ENCODE results near the gene ZNF710.

The ZNF710 gene

GRCh38 chr15:90040618-90041017 lies 39.5 kb downstream of the ZNF710 start:
- no peak for DNase-seq

DNA sequence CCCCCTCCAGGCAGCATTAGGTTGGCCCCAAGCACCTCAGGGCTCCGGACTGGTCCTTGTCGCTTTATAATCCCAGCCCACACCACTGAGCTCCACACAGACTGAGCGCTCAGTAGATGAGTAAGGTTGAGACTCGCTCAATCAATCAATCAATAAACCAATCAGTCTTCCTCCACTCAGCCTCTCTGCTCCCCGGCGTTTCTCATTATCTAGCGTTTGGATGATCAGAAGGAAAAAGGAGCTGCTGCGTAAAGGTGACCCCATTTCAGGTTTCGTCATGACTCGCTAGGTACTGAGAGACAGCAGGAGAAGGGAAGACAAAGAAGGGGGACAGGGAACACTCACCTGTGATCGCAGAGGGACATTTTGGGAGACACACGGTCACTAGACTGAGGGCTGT lies 41.2 kb downstream of the ZNF710 start:
- no peak for DNase-seq

- DNase-seq = no peak
Measured at GRCh38 chr15:90042766-90043529, 41.8 kb downstream of the ZNF710 start.

DNA sequence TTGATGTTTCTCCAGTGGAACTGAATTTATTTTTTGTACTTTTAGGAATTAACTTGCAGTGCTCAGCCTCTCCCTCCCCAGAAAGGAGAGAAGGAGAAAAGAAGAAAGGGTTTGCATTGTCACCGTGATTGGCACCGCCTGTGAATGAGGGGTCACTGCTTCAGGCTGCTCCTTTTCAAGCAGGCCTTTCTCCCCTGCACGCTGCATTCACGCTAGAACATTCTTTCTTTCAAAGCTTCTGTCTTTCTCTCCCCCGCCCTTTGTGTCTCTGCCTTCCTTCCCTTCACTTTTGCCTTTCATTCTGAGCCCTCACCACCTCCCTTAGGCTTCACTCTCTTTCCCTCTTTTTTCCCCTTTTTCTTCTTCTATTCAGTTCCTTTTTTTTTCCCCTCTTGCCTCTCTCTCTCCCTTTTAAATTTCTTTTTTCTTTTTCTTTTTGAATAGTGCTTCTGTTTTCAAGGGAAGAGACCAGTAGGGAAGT lies 42.4 kb downstream of the ZNF710 start:
- no peak for DNase-seq

GRCh38 chr15:90044191-90044590 lies 43.1 kb downstream of the ZNF710 start:
- DNase-seq = no peak

DNA sequence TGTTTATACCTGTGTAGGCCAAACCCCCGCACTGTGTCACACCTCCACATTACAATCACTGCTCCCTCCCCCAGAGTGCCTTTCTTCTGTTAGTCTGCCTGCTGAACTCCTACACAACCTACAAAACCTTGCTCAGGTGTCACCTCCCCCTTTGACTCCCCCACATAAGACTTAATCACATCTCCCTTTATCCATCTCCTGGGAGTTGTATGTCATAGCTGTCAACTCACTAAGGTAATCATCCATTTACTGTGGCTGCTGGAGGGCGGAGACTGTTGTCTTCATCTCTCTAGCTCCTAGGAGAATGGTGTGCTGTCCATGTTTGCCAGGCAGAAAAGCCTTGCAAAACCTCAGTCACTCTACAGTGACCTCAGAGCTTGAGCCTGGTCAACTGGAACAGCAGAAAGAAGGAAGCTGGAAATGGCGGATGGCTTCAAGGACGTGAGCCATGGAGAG lies 43.8 kb downstream of the ZNF710 start:
- no peak for DNase-seq

DNA sequence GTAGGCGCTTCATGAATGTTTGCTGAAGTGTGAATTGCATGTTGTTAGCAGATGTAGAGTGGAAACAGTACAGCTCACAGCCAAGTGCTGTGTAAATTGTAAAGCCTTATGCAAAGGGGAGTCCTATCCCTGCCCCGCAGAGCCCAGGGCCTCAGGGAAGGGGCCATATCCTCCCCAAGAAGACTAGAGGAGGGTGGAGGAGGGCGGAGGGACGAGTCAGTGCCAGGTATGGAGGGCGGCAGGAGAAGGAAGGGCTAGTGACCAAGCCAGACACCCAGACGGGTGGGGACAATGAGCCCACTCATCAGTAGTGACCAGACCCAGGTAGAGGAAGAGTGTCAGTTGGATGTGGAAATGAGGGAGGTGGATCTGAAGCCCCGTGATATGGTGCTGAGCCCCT lies 45.2 kb downstream of the ZNF710 start:
- DNase-seq = no peak

- DNase-seq = no peak
Measured at GRCh38 chr15:90046911-90047392, 45.8 kb downstream of the ZNF710 start.

DNA sequence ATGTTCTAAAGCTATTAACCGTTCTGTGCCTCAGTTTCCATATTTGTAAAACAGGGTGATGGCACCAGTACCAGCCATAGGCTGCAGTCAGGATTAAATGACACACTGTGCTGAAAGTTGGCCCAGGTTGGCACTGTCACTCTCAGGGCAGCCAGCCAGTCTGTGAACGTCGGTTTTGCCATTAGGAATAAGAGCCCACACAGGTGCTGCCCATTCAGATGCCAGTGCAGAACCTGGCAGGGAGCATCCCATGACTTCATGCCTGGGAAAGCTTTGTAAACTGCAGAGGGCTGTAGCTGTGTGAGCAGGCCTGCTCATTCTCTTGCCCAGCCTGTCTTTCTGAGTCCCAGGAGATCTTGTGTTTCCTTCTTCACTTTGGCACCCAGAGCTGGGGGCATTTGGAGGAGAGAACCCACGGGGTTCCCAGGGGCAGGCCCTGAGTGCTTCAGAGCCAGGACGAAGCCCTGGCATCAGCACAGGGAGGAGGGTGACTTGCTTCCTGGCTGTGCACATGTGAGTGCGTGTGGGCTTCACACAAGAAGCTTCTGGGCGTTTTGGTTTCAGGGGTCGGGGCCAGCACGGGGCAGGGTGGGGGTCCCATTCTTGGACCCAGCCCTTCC lies 46.9 kb downstream of the ZNF710 start:
- no peak for DNase-seq

DNA sequence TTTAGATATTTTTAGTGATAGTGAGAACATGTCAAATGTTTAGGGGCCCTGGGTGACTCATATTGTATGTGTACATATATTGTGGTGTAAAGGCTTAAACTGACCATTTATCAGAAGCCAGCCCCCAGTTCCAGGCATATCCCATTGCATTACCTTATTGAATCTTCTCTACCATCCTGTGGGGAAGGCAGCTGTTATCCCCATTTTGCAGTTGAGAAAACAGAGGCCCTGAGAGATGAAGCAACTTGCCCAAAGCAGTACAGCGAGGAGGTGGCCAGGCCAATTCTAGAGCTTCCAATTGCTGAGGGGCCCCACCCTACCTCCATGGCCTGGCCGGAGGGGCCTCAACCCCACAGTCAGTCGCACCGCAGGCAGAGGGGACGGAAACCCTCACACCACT lies 47.9 kb downstream of the ZNF710 start:
- DNase-seq = no peak

DNA sequence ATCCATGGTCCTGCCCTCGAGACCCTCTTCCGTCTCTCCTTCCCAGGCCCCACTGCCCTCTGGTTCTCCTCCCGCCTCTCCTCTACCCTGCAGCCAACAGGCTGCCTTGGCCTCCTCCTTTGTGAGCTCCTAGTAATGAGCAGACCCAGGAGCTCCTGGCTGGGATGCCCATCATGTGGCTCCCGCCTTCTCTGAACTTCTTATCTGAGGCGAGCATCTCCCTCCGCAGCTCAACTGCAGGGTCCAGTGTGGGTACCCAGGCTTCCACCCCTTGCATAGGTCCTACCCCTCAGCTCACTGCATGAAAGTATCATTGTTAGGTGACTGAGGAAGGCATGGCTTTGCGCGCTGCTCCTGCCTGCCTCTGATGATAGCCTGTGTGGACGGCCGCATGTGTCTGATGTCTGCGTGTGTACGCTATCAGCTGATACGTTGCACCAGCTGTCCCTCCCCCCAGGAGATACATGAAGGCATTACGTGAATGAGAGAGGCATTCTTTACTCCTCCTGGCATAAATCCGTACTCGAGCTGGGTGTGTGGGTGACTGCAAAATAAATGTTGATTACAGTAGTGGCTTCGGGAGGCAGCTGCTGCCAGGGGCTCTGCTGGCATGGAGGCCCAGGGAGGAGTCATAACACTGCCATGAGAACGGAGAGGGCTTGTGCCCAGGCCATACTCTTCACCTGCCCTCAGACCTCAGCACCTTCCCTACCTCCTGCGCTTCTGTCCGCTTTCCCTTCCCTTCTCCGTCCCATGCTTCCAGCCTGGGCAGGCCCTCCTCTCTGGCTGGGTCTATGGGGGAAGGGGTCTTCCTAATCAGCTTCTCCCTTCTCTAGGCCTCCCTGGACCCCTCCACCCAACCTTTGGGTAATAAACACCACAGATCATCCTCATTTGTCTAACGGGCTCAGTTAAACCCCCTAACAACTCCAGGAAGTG lies 48.8 kb downstream of the ZNF710 start:
- no peak for DNase-seq

- DNase-seq = no peak
Measured at GRCh38 chr15:90051874-90052273, 50.8 kb downstream of the ZNF710 start.

DNA sequence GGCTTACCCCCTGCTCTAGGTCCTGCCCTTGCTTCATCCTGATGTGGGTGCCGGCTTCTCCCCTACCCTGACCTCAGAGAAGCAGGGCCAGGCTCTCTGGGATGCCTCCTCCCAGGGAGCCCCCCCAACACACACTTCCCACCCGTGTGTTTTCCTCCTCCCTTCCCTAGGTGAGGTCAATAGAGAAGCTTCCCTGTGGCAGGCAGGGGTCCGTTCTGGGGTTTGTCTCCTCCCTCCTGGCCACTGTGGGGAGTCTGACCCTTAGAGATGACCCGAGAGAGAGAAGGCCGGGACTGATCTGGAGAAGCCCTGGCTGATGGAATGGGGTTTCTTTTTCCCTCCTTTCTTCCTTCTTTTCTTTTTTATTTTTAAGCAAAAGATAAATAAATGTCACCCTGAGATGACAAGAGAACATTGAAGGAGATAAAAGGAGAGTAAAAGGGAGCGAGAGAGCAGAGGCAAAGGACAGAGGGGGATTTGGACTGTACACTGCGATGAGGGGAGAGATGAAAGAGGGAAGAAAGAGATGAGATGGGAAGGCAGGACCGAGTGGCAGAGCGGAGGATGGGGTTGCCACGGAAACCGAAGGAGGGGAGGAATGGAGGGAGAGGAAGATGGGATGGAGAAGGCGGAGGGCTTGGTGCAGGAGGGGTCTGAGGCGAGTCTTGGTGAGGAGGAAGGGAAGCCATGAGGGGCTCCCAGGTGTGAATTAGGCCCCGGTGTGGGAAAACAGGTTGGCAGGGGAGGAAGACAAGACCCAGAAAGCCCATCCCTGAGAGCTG lies 52.8 kb downstream of the ZNF710 start:
- DNase-seq = no peak

DNA sequence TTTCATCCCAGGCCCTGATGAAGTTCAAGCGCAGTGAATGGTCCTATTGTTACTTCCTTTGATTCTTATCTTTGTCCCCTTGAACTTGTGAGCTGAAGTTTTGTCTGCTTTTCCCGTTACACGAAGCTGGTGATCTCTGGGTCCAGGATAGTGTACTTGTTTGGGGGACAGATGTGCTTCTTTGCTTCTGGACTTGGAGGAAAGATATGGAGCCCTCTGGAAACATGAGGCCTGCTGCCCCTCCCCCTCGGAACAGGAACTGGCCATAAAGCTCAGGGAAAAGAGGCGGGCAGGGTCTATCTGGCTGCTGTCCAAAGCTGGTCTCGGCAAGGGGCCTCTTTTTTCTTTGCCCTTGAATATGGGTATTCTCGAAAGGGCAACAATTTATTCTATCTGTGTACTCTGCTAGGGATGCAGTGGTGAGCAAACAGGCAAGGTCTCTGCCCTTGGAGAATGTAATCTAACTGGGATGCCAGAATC lies 53.5 kb downstream of the ZNF710 start:
- DNase-seq = no peak

DNA sequence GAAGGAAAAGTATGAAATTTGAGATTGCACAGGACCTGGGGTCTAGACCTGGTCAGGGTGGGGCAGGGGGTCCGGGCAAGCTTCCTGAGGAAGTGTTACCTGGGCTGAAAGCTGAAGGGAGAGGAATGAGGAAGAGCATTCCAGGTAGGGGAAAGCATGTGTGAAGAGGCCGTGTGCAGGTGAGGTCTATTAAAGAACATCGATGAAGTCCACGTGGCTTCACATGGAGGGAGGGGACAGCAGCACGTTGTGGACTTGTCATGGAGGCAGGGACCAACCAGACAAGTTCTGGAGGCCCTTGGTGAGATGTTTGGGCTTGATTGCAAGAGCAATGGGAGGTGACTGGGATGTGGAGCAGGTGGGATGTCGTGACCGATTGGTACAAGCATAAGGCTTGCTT lies 54.1 kb downstream of the ZNF710 start:
- no peak for DNase-seq

DNA sequence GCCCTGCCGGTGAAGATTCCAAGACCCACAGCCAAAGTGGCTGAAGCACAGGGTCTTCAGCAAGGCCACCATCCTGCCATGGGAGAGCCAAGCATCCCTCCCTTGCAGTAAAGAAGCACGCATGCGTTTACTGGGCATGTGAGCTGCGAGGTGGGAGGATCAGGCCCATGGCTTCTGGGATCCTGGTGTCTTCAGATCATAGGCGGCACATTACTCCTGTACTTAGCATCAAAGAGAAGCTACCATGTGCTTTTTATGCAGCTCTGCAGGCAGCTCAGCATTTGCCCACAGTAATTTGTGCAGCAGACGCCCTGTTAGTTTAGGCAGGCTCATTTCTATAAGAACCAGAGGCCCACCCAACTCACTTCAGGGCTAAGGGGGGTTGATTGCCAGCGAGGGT lies 55.4 kb downstream of the ZNF710 start:
- DNase-seq = no peak

DNA sequence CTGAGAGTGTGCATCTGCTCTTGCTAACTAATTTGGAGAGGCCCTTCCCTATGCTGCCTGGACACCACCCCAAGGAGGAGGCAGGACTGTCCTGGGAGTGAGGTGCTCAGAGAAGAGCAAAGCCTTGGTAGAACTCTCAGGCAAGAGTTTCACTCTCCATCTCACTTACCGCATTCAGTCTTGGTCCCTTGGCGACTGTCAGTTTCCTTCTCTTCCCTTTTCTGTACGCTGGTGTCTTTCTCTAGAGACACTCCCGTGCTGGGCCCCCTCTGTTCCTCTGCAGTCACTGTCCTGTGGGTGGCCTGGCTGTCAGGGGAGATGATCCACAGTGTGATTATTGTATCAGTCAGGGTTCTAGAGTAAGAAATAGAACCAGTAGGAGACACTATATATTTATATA lies 57.2 kb downstream of the ZNF710 start:
- DNase-seq = no peak

DNA sequence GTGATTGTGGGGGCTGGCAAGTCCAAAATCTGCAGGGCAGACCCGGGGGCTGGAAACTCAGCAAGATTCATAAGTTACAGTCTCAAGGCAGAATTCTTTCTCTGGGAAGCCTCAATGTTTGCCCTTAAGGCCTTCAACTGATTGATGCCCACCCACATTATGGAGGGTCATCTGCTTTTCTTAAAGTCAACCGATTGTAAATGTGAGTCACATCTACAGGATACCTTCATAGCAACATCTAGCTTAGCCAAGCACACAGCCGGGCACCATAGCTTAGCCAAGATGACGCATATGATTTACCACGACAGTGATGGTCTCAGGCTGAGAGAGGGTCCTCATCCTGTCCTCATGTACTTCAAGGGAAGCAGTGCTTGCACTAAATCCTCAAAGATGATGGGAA lies 57.7 kb downstream of the ZNF710 start:
- DNase-seq = no peak

- peak; percentile 20 for DNase-seq
Measured at GRCh38 chr15:90059208-90059985, 58.3 kb downstream of the ZNF710 start.

GRCh38 chr15:90060797-90061196 lies 59.7 kb downstream of the ZNF710 start:
- DNase-seq = no peak

- DNase-seq = peak; percentile 49
Measured at GRCh38 chr15:90062023-90062442, 60.9 kb downstream of the ZNF710 start.
